SK-N-SH (cell line): Measurements from ENCODE around the gene TMEM143. TPM values are rescaled to one million over a fixed set of nuclear protein-coding genes. Genes with fewer than 3 reads are reported as not detected.

ENCODE experiments used
- CTCF ChIA-PET: fragments of 300-600, 350-600 bp; formaldehyde crosslinking; extraction: SDS; loops from one replicate; lab custom pipeline; 2021; lab: Yijun Ruan, JAX
- POLR2A ChIA-PET: fragments of 350-600 bp; sonication (Branson Sonifier 250); formaldehyde crosslinking; extraction: SDS; loops from one replicate; lab custom pipeline; 2020; ENCODE audit warnings: antibody characterized with exemption, inconsistent platforms; lab: Yijun Ruan, JAX
- DNase-seq: peaks from one replicate; pipeline ENCODE4 v3.0.0; 2012
- H2AFZ ChIP-seq: fragments of 200-600 bp; sonication (generic); 2 replicates; pipeline ENCODE4 v1.8.1; 2016; ENCODE audit warnings: antibody characterized with exemption, mild to moderate bottlenecking, low read depth
- H3F3A ChIP-seq: fragments of 200-600 bp; sonication (generic); replicated peaks from 2 replicates; pipeline ENCODE3; 2016; ENCODE audit warnings: antibody characterized with exemption, mild to moderate bottlenecking; ENCODE audit not compliant: insufficient read depth
- H3K27ac ChIP-seq, 2 experiments: fragments of 200-500 bp in 1 of 2; fragments of 200-600 bp in 1 of 2; sonication (Bioruptor generic) in 1 of 2; sonication (generic), shearing (Covaris generic) in 1 of 2; 2 replicates each; pipeline versions ENCODE4 v1.5.1 to v1.6.1; 2014 to 2016; ENCODE audit warnings: low read depth in 2 of 2, inconsistent platforms in 1 of 2, low read length in 1 of 2, mild to moderate bottlenecking in 1 of 2, mixed read lengths in 1 of 2
- H3K27me3 ChIP-seq: fragments of 200-600 bp; sonication (generic), shearing (Covaris generic); 2 replicates; pipeline ENCODE4 v1.6.1; 2016; ENCODE audit warnings: mixed run types; ENCODE audit not compliant: insufficient read depth
- H3K36me3 ChIP-seq, 2 experiments: fragments of 200-500 bp in 1 of 2; fragments of 200-600 bp in 1 of 2; sonication (Bioruptor generic) in 1 of 2; sonication (generic) in 1 of 2; replicated peaks in 1 of 2; 2 replicates each; pipeline versions ENCODE3 to v1.5.1; 2014 to 2016; ENCODE audit warnings: low read length in 1 of 2, mild to moderate bottlenecking in 1 of 2; ENCODE audit not compliant: insufficient read depth in 2 of 2, control insufficient read depth in 1 of 2
- H3K4me1 ChIP-seq, 2 experiments: fragments of 200-500 bp in 1 of 2; fragments of 200-600 bp in 1 of 2; sonication (Bioruptor generic) in 1 of 2; sonication (generic), shearing (Covaris generic) in 1 of 2; 2 replicates each; pipeline versions ENCODE4 v1.5.1 to v1.6.1; 2014 to 2016; ENCODE audit warnings: low read depth in 1 of 2, low read length in 1 of 2, mixed run types in 1 of 2; ENCODE audit not compliant: insufficient read depth in 2 of 2, control insufficient read depth in 1 of 2
- H3K4me2 ChIP-seq: fragments of 200-600 bp; sonication (generic), shearing (Covaris generic); 2 replicates; pipeline ENCODE4 v1.6.1; 2017; ENCODE audit warnings: mixed run types
- H3K4me3 ChIP-seq, 2 experiments: fragments of 200-500 bp in 1 of 2; fragments of 200-600 bp in 1 of 2; sonication (Bioruptor generic) in 1 of 2; sonication (generic), shearing (Covaris generic) in 1 of 2; 2 replicates each; pipeline versions ENCODE4 v1.5.1 to v1.8.1; 2014 to 2016; ENCODE audit warnings: low read depth in 2 of 2, inconsistent platforms in 1 of 2, low read length in 1 of 2, mild to moderate bottlenecking in 1 of 2, mixed read lengths in 1 of 2, moderate library complexity in 1 of 2
- H3K79me2 ChIP-seq: fragments of 200-600 bp; sonication (generic); 2 replicates; pipeline ENCODE4 v1.8.1; 2017; ENCODE audit warnings: mild to moderate bottlenecking; ENCODE audit not compliant: insufficient read depth
- H3K9ac ChIP-seq: fragments of 200-600 bp; sonication (generic); 2 replicates; pipeline ENCODE4 v1.6.1; 2017; ENCODE audit warnings: mixed run types
- H3K9me2 ChIP-seq: fragments of 200-600 bp; sonication (generic); 2 replicates; pipeline ENCODE4 v1.6.1; 2017; ENCODE audit warnings: mixed run types
- H3K9me3 ChIP-seq: fragments of 200-600 bp; sonication (generic); 2 replicates; pipeline ENCODE4 v1.6.1; 2017; ENCODE audit warnings: mixed run types, mild to moderate bottlenecking, moderate library complexity
- H4K20me1 ChIP-seq: fragments of 200-600 bp; sonication (generic); 2 replicates; pipeline ENCODE4 v1.6.1; 2017; ENCODE audit warnings: mild to moderate bottlenecking, mixed run types; ENCODE audit not compliant: insufficient read depth
- ELF1 ChIP-seq: IDR thresholded peaks from 2 replicates; pipeline ENCODE4 v1.4.0; 2012
- FOXJ3 ChIP-seq: sonication (generic); formaldehyde crosslinking; IDR thresholded peaks from 2 replicates; pipeline ENCODE4 v1.5.1; 2020; ENCODE audit warnings: mild to moderate bottlenecking, missing genetic modification reagents
- GABPA ChIP-seq: IDR thresholded peaks from 2 replicates; pipeline ENCODE4 v1.4.0; 2012; ENCODE audit warnings: low read depth, mild to moderate bottlenecking
- GATA2 ChIP-seq: sonication (generic); formaldehyde crosslinking; IDR thresholded peaks from 2 replicates; pipeline ENCODE4 v1.5.0; 2020; ENCODE audit warnings: mild to moderate bottlenecking, missing genetic modification reagents
- MEF2A ChIP-seq: IDR thresholded peaks from 2 replicates; pipeline ENCODE4 v1.4.0; 2012; ENCODE audit warnings: low read depth, borderline replicate concordance
- MXI1 ChIP-seq: IDR thresholded peaks from 2 replicates; pipeline ENCODE4 v1.6.1; 2012; ENCODE audit warnings: mild to moderate bottlenecking, low read depth, low read length, improper control_type of control experiment
- NRF1 ChIP-seq: IDR thresholded peaks from 2 replicates; pipeline ENCODE4 v1.6.1; 2012; ENCODE audit warnings: low read depth, mild to moderate bottlenecking, low read length
- POLR2AphosphoS5 ChIP-seq: IDR thresholded peaks from 2 replicates; pipeline ENCODE4 v1.6.1; 2012; ENCODE audit warnings: low read depth, low read length
- RAD21 ChIP-seq: IDR thresholded peaks from 2 replicates; pipeline ENCODE4 v1.6.1; 2012; ENCODE audit warnings: mild to moderate bottlenecking, low read length
- RCOR1 ChIP-seq: fragments of 150-350 bp; IDR thresholded peaks from 2 replicates; pipeline ENCODE4 v1.6.1; 2017; ENCODE audit warnings: antibody characterized with exemption, low read length
- RFX5 ChIP-seq: IDR thresholded peaks from 2 replicates; pipeline ENCODE4 v1.6.1; 2012; ENCODE audit warnings: mild to moderate bottlenecking, improper control_type of control experiment, low read length
- TAF1 ChIP-seq: IDR thresholded peaks from 2 replicates; pipeline ENCODE4 v1.6.1; 2012; ENCODE audit warnings: low read depth, mild to moderate bottlenecking, low read length, moderate library complexity, borderline replicate concordance
- TCF12 ChIP-seq: IDR thresholded peaks from 2 replicates; pipeline ENCODE4 v1.4.0; 2012
- YY1 ChIP-seq: IDR thresholded peaks from 2 replicates; pipeline ENCODE4 v1.4.0; 2012; ENCODE audit warnings: low read depth, mild to moderate bottlenecking
- WGBS: methylation state at CpG from one replicate; pipeline ENCODE4 v1.1.6; 2017; ENCODE audit warnings: low lambda C conversion rate; 5-methylcytosine and 5-hydroxymethylcytosine counted together
- polyA plus RNA-seq, 3 experiments: library from polyadenylated mRNA; depleted of rRNA; stranded (reverse); fragments of >200 nt; gene quantifications; 2 replicates each; pipeline ENCODE4 v1.2.3, GENCODE V29; 2012
- TF ChIP-seq, protein P1 (sequence below): fragments of 150-350 bp; IDR thresholded peaks from 2 replicates; pipeline ENCODE4 v1.6.1; 2016; ENCODE audit warnings: mild to moderate bottlenecking, low read depth, low read length
- TF ChIP-seq, protein P2 (sequence below): IDR thresholded peaks from 2 replicates; pipeline ENCODE4 v1.4.0; 2012; ENCODE audit warnings: low read depth, borderline replicate concordance
- TF ChIP-seq, protein P3 (sequence below): IDR thresholded peaks from 2 replicates; pipeline ENCODE4 v1.4.0; 2012; ENCODE audit warnings: low read depth
- TF ChIP-seq, protein P4 (sequence below): fragments of 150-350 bp; IDR thresholded peaks from 2 replicates; pipeline ENCODE4 v1.6.1; 2017; ENCODE audit warnings: antibody characterized with exemption, low read length, low read depth, borderline replicate concordance
- TF ChIP-seq, protein P5 (sequence below): IDR thresholded peaks from 2 replicates; pipeline ENCODE4 v1.6.1; 2012; ENCODE audit warnings: mild to moderate bottlenecking, low read depth, low read length, moderate library complexity
- TF ChIP-seq, protein P6 (sequence below): IDR thresholded peaks from 2 replicates; pipeline ENCODE4 v1.4.0; 2012; ENCODE audit warnings: low read depth, borderline replicate concordance

Gene TMEM143
- polyA plus RNA-seq, 1 of the 3 experiments (the other 2 are of a cell fraction), result 21.9 TPM

DNA sequence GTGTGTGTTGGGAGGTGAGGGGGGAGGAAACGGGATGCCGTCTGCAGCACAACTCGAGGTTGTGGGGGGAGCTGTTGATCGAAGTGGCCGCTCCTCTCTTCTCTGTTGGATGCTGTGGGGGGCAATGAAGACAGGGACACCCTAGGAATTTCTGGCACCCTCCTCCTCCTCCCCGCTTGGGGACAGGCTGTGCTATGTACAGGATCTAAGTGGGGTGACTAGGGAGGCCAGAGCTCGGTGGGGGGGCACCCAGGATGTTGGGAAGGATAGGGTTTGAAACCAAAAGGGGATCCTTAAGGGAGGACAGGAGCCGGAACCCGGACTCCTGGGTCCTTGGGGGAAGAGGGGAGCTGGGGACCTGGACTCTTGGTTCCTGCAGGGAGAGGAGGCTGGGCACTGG lies 31.8 kb upstream of the TMEM143 start:
- Histone ChIP-seq H3K4me2 (peak overlapping the region; percentile 93; the same call in 1 of the 2 replicates), H3K9ac (no peak overlapping the region), H3K27ac (no peak overlapping the region), H3K27me3 (no peaks in the 10 kb centered on the region), H4K20me1 (no peaks in the 10 kb centered on the region), H3K36me3 (no peaks in the 10 kb centered on the region), H3K4me3 (no peak overlapping the region), H3K9me3 (no peaks in the 10 kb centered on the region), H3K4me1 (peaks cover 4 to 48% of the 10 kb centered on the region in 2 experiments; a peak in 3 of 4 replicates), H3F3A (peaks cover 26% of the 10 kb centered on the region), H3K9me2 (no peaks in the 10 kb centered on the region), H2AFZ (no peak overlapping the region), H3K79me2 (peaks cover 9% of the 10 kb centered on the region)
- no peak for TF ChIP-seq GATA2
- no peak for TF ChIP-seq GABPA
- TF ChIP-seq, protein P1, sequence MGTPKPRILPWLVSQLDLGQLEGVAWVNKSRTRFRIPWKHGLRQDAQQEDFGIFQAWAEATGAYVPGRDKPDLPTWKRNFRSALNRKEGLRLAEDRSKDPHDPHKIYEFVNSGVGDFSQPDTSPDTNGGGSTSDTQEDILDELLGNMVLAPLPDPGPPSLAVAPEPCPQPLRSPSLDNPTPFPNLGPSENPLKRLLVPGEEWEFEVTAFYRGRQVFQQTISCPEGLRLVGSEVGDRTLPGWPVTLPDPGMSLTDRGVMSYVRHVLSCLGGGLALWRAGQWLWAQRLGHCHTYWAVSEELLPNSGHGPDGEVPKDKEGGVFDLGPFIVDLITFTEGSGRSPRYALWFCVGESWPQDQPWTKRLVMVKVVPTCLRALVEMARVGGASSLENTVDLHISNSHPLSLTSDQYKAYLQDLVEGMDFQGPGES, result no peak
- no peak for TF ChIP-seq MXI1
- TF ChIP-seq, protein P2, sequence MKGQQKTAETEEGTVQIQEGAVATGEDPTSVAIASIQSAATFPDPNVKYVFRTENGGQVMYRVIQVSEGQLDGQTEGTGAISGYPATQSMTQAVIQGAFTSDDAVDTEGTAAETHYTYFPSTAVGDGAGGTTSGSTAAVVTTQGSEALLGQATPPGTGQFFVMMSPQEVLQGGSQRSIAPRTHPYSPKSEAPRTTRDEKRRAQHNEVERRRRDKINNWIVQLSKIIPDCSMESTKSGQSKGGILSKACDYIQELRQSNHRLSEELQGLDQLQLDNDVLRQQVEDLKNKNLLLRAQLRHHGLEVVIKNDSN, result no peak
- TF ChIP-seq, protein P3, sequence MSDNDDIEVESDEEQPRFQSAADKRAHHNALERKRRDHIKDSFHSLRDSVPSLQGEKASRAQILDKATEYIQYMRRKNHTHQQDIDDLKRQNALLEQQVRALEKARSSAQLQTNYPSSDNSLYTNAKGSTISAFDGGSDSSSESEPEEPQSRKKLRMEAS, result no peak
- TF ChIP-seq POLR2AphosphoS5, result no peak
- no peak for TF ChIP-seq FOXJ3
- TF ChIP-seq RFX5, result no peak
- TF ChIP-seq, protein P4, sequence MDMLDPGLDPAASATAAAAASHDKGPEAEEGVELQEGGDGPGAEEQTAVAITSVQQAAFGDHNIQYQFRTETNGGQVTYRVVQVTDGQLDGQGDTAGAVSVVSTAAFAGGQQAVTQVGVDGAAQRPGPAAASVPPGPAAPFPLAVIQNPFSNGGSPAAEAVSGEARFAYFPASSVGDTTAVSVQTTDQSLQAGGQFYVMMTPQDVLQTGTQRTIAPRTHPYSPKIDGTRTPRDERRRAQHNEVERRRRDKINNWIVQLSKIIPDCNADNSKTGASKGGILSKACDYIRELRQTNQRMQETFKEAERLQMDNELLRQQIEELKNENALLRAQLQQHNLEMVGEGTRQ, result no peak
- TF ChIP-seq, protein P5, sequence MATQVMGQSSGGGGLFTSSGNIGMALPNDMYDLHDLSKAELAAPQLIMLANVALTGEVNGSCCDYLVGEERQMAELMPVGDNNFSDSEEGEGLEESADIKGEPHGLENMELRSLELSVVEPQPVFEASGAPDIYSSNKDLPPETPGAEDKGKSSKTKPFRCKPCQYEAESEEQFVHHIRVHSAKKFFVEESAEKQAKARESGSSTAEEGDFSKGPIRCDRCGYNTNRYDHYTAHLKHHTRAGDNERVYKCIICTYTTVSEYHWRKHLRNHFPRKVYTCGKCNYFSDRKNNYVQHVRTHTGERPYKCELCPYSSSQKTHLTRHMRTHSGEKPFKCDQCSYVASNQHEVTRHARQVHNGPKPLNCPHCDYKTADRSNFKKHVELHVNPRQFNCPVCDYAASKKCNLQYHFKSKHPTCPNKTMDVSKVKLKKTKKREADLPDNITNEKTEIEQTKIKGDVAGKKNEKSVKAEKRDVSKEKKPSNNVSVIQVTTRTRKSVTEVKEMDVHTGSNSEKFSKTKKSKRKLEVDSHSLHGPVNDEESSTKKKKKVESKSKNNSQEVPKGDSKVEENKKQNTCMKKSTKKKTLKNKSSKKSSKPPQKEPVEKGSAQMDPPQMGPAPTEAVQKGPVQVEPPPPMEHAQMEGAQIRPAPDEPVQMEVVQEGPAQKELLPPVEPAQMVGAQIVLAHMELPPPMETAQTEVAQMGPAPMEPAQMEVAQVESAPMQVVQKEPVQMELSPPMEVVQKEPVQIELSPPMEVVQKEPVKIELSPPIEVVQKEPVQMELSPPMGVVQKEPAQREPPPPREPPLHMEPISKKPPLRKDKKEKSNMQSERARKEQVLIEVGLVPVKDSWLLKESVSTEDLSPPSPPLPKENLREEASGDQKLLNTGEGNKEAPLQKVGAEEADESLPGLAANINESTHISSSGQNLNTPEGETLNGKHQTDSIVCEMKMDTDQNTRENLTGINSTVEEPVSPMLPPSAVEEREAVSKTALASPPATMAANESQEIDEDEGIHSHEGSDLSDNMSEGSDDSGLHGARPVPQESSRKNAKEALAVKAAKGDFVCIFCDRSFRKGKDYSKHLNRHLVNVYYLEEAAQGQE, result no peak
- no peak for TF ChIP-seq MEF2A
- no peak for TF ChIP-seq RAD21
- no peak for TF ChIP-seq TCF12
- TF ChIP-seq ELF1, result no peak
- TF ChIP-seq, protein P6, sequence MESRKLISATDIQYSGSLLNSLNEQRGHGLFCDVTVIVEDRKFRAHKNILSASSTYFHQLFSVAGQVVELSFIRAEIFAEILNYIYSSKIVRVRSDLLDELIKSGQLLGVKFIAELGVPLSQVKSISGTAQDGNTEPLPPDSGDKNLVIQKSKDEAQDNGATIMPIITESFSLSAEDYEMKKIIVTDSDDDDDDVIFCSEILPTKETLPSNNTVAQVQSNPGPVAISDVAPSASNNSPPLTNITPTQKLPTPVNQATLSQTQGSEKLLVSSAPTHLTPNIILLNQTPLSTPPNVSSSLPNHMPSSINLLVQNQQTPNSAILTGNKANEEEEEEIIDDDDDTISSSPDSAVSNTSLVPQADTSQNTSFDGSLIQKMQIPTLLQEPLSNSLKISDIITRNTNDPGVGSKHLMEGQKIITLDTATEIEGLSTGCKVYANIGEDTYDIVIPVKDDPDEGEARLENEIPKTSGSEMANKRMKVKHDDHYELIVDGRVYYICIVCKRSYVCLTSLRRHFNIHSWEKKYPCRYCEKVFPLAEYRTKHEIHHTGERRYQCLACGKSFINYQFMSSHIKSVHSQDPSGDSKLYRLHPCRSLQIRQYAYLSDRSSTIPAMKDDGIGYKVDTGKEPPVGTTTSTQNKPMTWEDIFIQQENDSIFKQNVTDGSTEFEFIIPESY, result no peak
- TF ChIP-seq YY1, result no peak
- TF ChIP-seq RCOR1, result no peak
- no peak for TF ChIP-seq TAF1
- no peak for TF ChIP-seq NRF1
- no peak for DNase-seq
- ChIA-PET POLR2A (interaction anchor here (0.7 kb wide), 1 partner anchor 63 kb away, joined by 3 read pairs; no protein-coding TSS in a partner anchor), CTCF (interaction anchor here (0.6 to 1.2 kb wide), 2 partner anchors 50 to 54 kb away, joined by 3 to 5 read pairs; partner anchors contain the start of gene GRWD1)
- WGBS, result 77% methylated on average over 9 of the region's 9 CpGs
